ENCODE measurements around the gene SLC46A1.

GRCh38 chr17:28346746-28347246, 59.2 kb downstream of the SLC46A1 start:
- TF ChIP-seq CTCF (IDR thresholded peaks at IDR 0.05; ENCODE audit: insufficient read depth, low read depth, low read length) (peak; percentile 9), EZH2 (IDR thresholded peaks at IDR 0.05; ENCODE audit: insufficient read depth, low read length) (no peak)
